ENCODE results near the gene NPY4R2.
"Not testable (repeated sequence)": the region's sequence is repeated elsewhere in the genome, so short reads cannot be mapped to it uniquely, and the experiment has no call there.

DNA sequence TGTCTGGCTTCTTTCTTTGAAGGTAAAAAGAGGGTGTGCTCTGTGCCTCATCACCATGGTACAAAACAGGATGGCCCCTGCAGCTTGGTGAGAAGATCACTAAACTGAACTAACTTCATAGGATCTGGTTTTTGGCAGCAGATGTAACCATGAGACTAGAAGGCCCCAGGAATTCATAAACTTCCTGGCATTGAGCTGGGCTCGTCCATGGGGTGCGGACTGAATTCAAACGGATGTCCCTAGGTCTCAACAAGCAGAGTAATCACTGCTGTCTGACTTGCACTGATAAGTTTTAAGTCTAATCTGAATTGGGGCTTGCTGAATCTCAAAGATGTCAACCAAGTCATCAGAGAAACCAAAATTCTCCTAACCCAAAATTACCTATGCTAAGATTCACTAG lies 33.5 kb upstream of the NPY4R2 start:
- TF ChIP-seq, protein P1, sequence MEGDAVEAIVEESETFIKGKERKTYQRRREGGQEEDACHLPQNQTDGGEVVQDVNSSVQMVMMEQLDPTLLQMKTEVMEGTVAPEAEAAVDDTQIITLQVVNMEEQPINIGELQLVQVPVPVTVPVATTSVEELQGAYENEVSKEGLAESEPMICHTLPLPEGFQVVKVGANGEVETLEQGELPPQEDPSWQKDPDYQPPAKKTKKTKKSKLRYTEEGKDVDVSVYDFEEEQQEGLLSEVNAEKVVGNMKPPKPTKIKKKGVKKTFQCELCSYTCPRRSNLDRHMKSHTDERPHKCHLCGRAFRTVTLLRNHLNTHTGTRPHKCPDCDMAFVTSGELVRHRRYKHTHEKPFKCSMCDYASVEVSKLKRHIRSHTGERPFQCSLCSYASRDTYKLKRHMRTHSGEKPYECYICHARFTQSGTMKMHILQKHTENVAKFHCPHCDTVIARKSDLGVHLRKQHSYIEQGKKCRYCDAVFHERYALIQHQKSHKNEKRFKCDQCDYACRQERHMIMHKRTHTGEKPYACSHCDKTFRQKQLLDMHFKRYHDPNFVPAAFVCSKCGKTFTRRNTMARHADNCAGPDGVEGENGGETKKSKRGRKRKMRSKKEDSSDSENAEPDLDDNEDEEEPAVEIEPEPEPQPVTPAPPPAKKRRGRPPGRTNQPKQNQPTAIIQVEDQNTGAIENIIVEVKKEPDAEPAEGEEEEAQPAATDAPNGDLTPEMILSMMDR (IDR thresholded peaks at IDR 0.05): not testable (repeated sequence)
- not testable (repeated sequence) for TF ChIP-seq EP300 (IDR thresholded peaks at IDR 0.05)
